H9 (cell line): ENCODE measurements around the gene TMEM221. TPM values are rescaled to one million over a fixed set of nuclear protein-coding genes. Genes with fewer than 3 reads are reported as not detected.

Experiments used
- DNase-seq: peaks from one replicate; pipeline ENCODE4 v3.0.0-alpha.2; 2017
- H2AFZ ChIP-seq: one replicate; pipeline ENCODE4 v1.6.1; 2013; ENCODE audit warnings: mild to moderate bottlenecking, low read length, control low read depth, moderate library complexity
- H2AK5ac ChIP-seq: 2 replicates; pipeline ENCODE4 v1.6.1; 2013; ENCODE audit warnings: low read length, control low read depth, mixed read lengths; ENCODE audit not compliant: insufficient read length
- H2BK120ac ChIP-seq: one replicate; pipeline ENCODE4 v1.6.1; 2013; ENCODE audit warnings: low read depth, mild to moderate bottlenecking, low read length, control low read depth, inconsistent platforms; ENCODE audit not compliant: poor library complexity, severe bottlenecking
- H2BK12ac ChIP-seq: 2 replicates; pipeline ENCODE4 v1.6.1; 2013; ENCODE audit warnings: low read length, control low read depth, mixed read lengths, low read depth; ENCODE audit not compliant: insufficient read length
- H2BK15ac ChIP-seq: 2 replicates; pipeline ENCODE4 v1.6.1; 2013; ENCODE audit warnings: low read depth, low read length, control low read depth
- H2BK20ac ChIP-seq: one replicate; pipeline ENCODE4 v1.6.1; 2013; ENCODE audit warnings: low read depth, mild to moderate bottlenecking, low read length, control low read depth, inconsistent platforms; ENCODE audit not compliant: poor library complexity, severe bottlenecking
- H2BK5ac ChIP-seq: 2 replicates; pipeline ENCODE4 v1.6.1; 2013; ENCODE audit warnings: low read length, control low read depth, mixed read lengths; ENCODE audit not compliant: insufficient read length
- H3K14ac ChIP-seq: 2 replicates; pipeline ENCODE4 v1.6.1; 2013; ENCODE audit warnings: low read length, control low read depth; ENCODE audit not compliant: insufficient read depth
- H3K18ac ChIP-seq: 2 replicates; pipeline ENCODE4 v1.6.1; 2013; ENCODE audit warnings: low read depth, mild to moderate bottlenecking, mixed read lengths, low read length, control low read depth; ENCODE audit not compliant: insufficient read length
- H3K23ac ChIP-seq: 2 replicates; pipeline ENCODE4 v1.6.1; 2013; ENCODE audit warnings: low read length, control low read depth, mixed read lengths, low read depth; ENCODE audit not compliant: insufficient read length
- H3K23me2 ChIP-seq: 2 replicates; pipeline ENCODE4 v1.6.1; 2013; ENCODE audit warnings: low read depth, mild to moderate bottlenecking, mixed read lengths, low read length, control low read depth; ENCODE audit not compliant: insufficient read length, poor library complexity, severe bottlenecking
- H3K27ac ChIP-seq: 2 replicates; pipeline ENCODE4 v1.5.1; 2013; ENCODE audit warnings: low read length, control low read depth, mixed read lengths, low read depth; ENCODE audit not compliant: insufficient read length
- H3K27me3 ChIP-seq: 2 replicates; pipeline ENCODE4 v1.6.1; 2013; ENCODE audit warnings: low read length, control low read depth, inconsistent platforms; ENCODE audit not compliant: insufficient read depth
- H3K4ac ChIP-seq: 2 replicates; pipeline ENCODE4 v1.6.1; 2013; ENCODE audit warnings: low read depth, mild to moderate bottlenecking, control low read depth, inconsistent platforms, low read length, moderate library complexity
- H3K4me1 ChIP-seq: 2 replicates; pipeline ENCODE4 v1.6.1; 2013; ENCODE audit warnings: low read length, control low read depth, inconsistent platforms; ENCODE audit not compliant: insufficient read depth
- H3K4me2 ChIP-seq: 2 replicates; pipeline ENCODE4 v1.6.1; 2013; ENCODE audit warnings: low read length, control low read depth, mixed read lengths; ENCODE audit not compliant: insufficient read length, insufficient read depth
- H3K56ac ChIP-seq: 2 replicates; pipeline ENCODE4 v1.6.1; 2013; ENCODE audit warnings: low read depth, mild to moderate bottlenecking, mixed read lengths, low read length, control low read depth; ENCODE audit not compliant: insufficient read length
- H3K79me1 ChIP-seq: 2 replicates; pipeline ENCODE4 v1.6.1; 2013; ENCODE audit warnings: low read depth, mild to moderate bottlenecking, moderate library complexity, low read length, control low read depth, inconsistent platforms; ENCODE audit not compliant: insufficient read depth, poor library complexity, severe bottlenecking
- H3K79me2 ChIP-seq: 2 replicates; pipeline ENCODE4 v1.6.1; 2013; ENCODE audit warnings: low read length, control low read depth, inconsistent platforms; ENCODE audit not compliant: insufficient read depth
- H3K9ac ChIP-seq: 2 replicates; pipeline ENCODE4 v1.6.1; 2013; ENCODE audit warnings: low read length, control low read depth, mixed read lengths; ENCODE audit not compliant: insufficient read length; ENCODE audit errors: extremely low read depth
- H3K9me3 ChIP-seq: one replicate; pipeline ENCODE4 v1.6.1; 2013; ENCODE audit warnings: low read depth, low read length, inconsistent platforms; ENCODE audit not compliant: control insufficient read depth
- H3T11ph ChIP-seq: one replicate; pipeline ENCODE4 v1.6.1; 2013; ENCODE audit warnings: mild to moderate bottlenecking, low read length, control low read depth, inconsistent platforms
- H4K20me1 ChIP-seq: one replicate; pipeline ENCODE4 v1.6.1; 2013; ENCODE audit not compliant: control insufficient read depth, insufficient read length, insufficient read depth
- H4K5ac ChIP-seq: 2 replicates; pipeline ENCODE4 v1.6.1; 2013; ENCODE audit warnings: low read depth, mild to moderate bottlenecking, mixed read lengths, low read length, control low read depth; ENCODE audit not compliant: insufficient read length
- H4K8ac ChIP-seq: replicated peaks from 2 replicates; pipeline ENCODE4 v1.6.1; 2013; ENCODE audit warnings: low read length, control low read depth, mixed read lengths, low read depth; ENCODE audit not compliant: insufficient read length
- H4K91ac ChIP-seq: 2 replicates; pipeline ENCODE4 v1.6.1; 2013; ENCODE audit warnings: low read depth, mild to moderate bottlenecking, moderate library complexity, mixed read lengths, low read length, control low read depth; ENCODE audit not compliant: insufficient read length
- H3K27ac Mint-ChIP-seq, 3 experiments: 2 replicates in 2 of 3; 3 replicates in 1 of 3; pipeline ENCODE4 v1.8.0; 2020 to 2021; ENCODE audit warnings: mixed read lengths in 3 of 3, mild to moderate bottlenecking in 1 of 3, moderate library complexity in 1 of 3
- H3K27me3 Mint-ChIP-seq: 2 replicates; pipeline ENCODE4 v1.8.0; 2021; ENCODE audit warnings: low read depth, mild to moderate bottlenecking, moderate library complexity, mixed read lengths
- H3K36me3 Mint-ChIP-seq, 3 experiments: 2 replicates in 2 of 3; 3 replicates in 1 of 3; pipeline ENCODE4 v1.8.0; 2020 to 2021; ENCODE audit warnings: low read depth in 3 of 3, mixed read lengths in 3 of 3; ENCODE audit not compliant: insufficient read depth in 1 of 3
- H3K4me1 Mint-ChIP-seq, 2 experiments: 2 replicates each; pipeline ENCODE4 v1.8.0; 2020; ENCODE audit warnings: mixed read lengths in 2 of 2
- H3K4me3 Mint-ChIP-seq, 2 experiments: 2 replicates in 1 of 2; 3 replicates in 1 of 2; pipeline ENCODE4 v1.8.0; 2020 to 2021; ENCODE audit warnings: mild to moderate bottlenecking in 2 of 2, mixed read lengths in 2 of 2, moderate library complexity in 1 of 2
- H3K9me3 Mint-ChIP-seq, 2 experiments: 2 replicates in 1 of 2; 3 replicates in 1 of 2; pipeline ENCODE4 v1.8.0; 2020; ENCODE audit warnings: mild to moderate bottlenecking in 2 of 2, mixed read lengths in 2 of 2, moderate library complexity in 1 of 2
- WGBS: extraction: QIAGEN DNeasy Blood & Tissue Kit; methylation state at CpG from one replicate; pipeline ENCODE4 v1.1.7; 2013; ENCODE audit warnings: missing lambda C conversion rate, low lambda C conversion rate, mixed read lengths; ENCODE audit not compliant: insufficient read length; ENCODE audit errors: extremely low coverage; 5-methylcytosine and 5-hydroxymethylcytosine counted together
- total RNA-seq: library from RNA; stranded (reverse); gene quantifications from 2 replicates; pipeline ENCODE4 v1.2.1, GENCODE V29; 2021
- TF ChIP-seq, protein P1 (sequence below): fragments of 200-600 bp; sonication (generic); conservative IDR thresholded peaks from 3 replicates; pipeline ENCODE4 v1.8.0; 2021; ENCODE audit warnings: antibody characterized with exemption, mild to moderate bottlenecking

The TMEM221 gene
- total RNA-seq, 1 experiment from 2014 or later, result 1.4 TPM

DNA sequence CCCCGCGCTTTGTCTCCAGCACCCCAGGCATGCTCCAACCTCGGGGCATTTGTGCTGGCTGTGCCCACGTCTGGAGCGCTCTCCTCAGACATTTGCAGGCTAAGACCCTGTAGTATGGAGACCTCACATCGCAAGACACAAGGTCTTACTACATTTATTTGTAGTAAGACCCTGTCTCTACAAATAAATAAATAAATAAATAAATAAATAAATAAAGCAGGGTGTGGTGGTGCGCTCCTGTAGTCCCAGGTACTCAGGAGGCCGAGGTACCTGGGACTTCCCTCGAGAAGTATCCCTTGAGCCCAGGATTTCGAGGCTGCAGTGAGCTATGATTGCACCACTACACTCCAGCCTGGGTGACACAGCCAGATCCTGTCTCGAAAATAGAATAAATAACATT lies 7.7 kb upstream of the TMEM221 start:
- Histone ChIP-seq H3K14ac (no peak overlapping the region), H3K4me2 (peak overlapping the region; percentile 12), H3K4ac (no peak overlapping the region), H3K79me2 (no peaks in the 10 kb centered on the region), H3K18ac (no peak overlapping the region), H3K9ac (no peak overlapping the region), H4K8ac (no peak overlapping the region), H3T11ph (no peak overlapping the region), H2BK120ac (no peak overlapping the region), H2BK15ac (no peak overlapping the region), H3K23ac (no peak overlapping the region), H2BK5ac (no peak overlapping the region), H4K91ac (no peak overlapping the region), H2AK5ac (no peak overlapping the region), H3K4me1 (no peaks in the 10 kb centered on the region), H2BK12ac (no peak overlapping the region), H3K23me2 (no peaks in the 10 kb centered on the region), H3K27me3 (peaks cover 3% of the 10 kb centered on the region; the same call in 1 of the 2 replicates), H4K5ac (no peak overlapping the region), H3K27ac (no peak overlapping the region), H3K79me1 (no peaks in the 10 kb centered on the region), H4K20me1 (peaks cover 4% of the 10 kb centered on the region), H2BK20ac (no peak overlapping the region), H2AFZ (no peak overlapping the region), H3K56ac (no peak overlapping the region), H3K9me3 (no peaks in the 10 kb centered on the region)
- TF ChIP-seq, protein P1, sequence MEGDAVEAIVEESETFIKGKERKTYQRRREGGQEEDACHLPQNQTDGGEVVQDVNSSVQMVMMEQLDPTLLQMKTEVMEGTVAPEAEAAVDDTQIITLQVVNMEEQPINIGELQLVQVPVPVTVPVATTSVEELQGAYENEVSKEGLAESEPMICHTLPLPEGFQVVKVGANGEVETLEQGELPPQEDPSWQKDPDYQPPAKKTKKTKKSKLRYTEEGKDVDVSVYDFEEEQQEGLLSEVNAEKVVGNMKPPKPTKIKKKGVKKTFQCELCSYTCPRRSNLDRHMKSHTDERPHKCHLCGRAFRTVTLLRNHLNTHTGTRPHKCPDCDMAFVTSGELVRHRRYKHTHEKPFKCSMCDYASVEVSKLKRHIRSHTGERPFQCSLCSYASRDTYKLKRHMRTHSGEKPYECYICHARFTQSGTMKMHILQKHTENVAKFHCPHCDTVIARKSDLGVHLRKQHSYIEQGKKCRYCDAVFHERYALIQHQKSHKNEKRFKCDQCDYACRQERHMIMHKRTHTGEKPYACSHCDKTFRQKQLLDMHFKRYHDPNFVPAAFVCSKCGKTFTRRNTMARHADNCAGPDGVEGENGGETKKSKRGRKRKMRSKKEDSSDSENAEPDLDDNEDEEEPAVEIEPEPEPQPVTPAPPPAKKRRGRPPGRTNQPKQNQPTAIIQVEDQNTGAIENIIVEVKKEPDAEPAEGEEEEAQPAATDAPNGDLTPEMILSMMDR, result no peak
- peaks cover 0 to 5% of the 10 kb centered on the region in 2 experiments; a peak in 1 of 5 replicates for H3K9me3 Mint-ChIP-seq
- no CpG with 5 or more reads among the region's 11 CpGs for WGBS
- peak overlapping the region in 1 of 2 experiments; percentile 40; a peak in 2 of 5 replicates for H3K4me3 Mint-ChIP-seq
- H3K36me3 Mint-ChIP-seq, result peaks cover 0 to 2% (median 0%) of the 10 kb centered on the region in 3 experiments; a peak in 2 of 7 replicates
- no peak for DNase-seq
- H3K4me1 Mint-ChIP-seq, result peaks cover 7 to 14% of the 10 kb centered on the region in 2 experiments
- peaks cover 59% of the 10 kb centered on the region for H3K27me3 Mint-ChIP-seq
- H3K27ac Mint-ChIP-seq, result no peak overlapping the region
